GM12872 (cell line): ENCODE data around the gene MPL.

Experiments
- TF ChIP-seq, protein P1 (sequence below): IDR thresholded peaks from 3 replicates; pipeline ENCODE4 v1.5.1; 2011; ENCODE audit warnings: low read depth, mild to moderate bottlenecking, low read length, moderate library complexity; ENCODE audit not compliant: insufficient read depth

Gene MPL

DNA sequence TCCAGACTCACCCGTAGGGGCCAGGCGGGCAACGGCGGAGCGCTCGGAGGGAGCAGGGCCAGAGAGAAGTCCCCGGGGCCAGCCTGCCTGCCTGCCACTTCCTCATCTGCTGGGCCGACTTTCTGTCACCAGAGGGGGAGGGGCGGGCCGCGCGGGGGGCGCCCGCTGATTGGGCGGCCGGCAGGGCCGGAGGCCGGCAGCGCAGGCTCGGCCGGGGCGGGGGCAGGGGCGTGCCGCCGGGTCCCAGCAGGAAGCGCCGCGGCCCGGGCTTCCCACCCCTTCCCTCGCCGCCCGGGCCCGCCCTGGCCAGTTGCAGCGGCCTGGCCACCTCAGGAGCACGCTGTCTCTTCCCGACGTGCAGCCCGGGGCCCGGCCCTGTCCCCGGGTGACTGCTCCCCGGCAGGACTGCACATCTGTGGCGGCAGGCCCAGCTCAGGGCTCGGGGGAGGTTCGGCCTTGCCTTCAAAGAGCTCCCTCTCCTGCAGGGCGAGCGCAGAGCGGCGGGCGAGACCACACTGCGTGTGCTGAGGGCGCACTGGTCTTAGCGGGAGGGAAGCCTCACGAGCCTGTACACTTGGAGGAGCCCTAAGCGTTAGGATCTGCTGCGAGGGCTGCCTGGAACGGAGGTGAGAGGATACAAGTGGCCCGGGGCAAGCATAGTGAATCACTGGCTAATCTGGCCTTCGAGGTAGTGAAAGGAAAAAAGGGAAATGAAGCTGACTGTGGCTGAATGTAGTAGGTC, 30.5 kb downstream of the MPL start, which contains the start of gene ELOVL1:
Gene ELOVL1 (minus strand): TSS at position 108 of the 742 bp plus-strand sequence. CDS start 2,402 bp downstream, outside the sequence.
- TF ChIP-seq, protein P1, sequence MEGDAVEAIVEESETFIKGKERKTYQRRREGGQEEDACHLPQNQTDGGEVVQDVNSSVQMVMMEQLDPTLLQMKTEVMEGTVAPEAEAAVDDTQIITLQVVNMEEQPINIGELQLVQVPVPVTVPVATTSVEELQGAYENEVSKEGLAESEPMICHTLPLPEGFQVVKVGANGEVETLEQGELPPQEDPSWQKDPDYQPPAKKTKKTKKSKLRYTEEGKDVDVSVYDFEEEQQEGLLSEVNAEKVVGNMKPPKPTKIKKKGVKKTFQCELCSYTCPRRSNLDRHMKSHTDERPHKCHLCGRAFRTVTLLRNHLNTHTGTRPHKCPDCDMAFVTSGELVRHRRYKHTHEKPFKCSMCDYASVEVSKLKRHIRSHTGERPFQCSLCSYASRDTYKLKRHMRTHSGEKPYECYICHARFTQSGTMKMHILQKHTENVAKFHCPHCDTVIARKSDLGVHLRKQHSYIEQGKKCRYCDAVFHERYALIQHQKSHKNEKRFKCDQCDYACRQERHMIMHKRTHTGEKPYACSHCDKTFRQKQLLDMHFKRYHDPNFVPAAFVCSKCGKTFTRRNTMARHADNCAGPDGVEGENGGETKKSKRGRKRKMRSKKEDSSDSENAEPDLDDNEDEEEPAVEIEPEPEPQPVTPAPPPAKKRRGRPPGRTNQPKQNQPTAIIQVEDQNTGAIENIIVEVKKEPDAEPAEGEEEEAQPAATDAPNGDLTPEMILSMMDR: peak; percentile 28; the same call in 1 of the 3 replicates

GRCh38 chr1:43368646-43369020, 31.0 kb downstream of the MPL start:
- TF ChIP-seq, protein P1: no peak

DNA sequence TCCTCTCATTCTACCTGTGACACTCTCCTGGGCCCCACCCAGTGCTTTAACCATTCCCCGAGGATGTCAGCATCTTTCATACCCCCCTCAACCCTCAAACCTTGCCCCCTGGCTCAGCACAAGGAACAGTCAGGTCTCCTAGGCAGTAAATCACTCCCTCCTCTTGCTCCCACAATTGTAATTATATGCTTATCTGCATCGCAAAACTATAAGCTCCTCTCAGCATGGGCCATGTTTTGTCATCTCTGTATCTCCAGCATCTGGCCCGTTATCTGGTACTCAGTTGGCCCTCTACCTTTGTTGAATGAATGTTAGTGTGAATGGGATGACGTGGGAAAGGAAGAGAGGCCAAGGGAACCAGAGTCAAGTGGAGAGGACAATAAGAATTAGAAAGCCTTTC, 32.9 kb downstream of the MPL start:
- TF ChIP-seq, protein P1: no peak

GRCh38 chr1:43372172-43372571, 34.6 kb downstream of the MPL start:
- TF ChIP-seq, protein P1: no peak

DNA sequence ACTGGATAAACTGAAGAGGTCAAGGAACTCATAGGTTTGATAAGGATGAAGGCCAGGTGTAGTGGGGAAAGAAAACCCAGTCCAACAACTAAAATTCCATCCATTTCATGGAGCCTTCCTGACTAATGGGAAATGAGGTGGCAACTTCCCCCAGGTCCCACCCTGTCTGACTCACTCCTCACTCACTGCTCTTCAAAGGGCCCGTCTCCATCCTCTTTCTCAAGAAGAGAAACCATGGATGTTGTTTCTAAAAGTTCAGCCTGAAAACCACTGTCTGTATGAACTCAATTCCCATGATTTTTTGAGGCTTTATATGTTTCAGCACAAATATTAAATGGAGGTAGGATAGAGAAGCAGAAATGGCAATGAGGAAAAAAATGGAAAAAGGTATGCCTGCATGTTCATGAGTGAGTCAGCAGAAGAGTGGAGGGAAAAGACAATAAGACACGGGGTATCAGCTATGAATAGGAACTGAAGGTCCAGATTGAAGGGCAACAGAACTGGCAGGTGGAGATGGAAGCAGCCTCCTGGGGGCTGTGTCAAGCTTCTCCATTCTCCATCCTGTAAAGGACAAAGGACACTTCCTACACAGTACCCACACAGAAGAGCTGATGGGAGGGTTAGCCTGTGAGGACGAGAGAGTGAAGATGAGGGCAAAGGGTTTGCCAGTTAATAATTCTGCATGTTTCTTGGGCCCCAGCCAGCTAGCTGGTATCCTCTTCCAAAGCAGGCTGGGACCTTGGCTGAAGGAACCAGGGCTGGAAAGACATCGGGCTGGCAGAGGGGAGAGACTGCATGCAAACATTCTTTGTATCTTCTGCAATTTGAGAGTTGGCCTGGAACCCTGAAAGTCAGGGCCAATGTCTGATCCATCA, 35.7 kb downstream of the MPL start:
- TF ChIP-seq, protein P1: no peak

GRCh38 chr1:43376723-43377235, 39.2 kb downstream of the MPL start:
- TF ChIP-seq, protein P1: no peak

- TF ChIP-seq, protein P1: no peak
These were observed 40.2 kb downstream of the MPL start for GRCh38 chr1:43377831-43378230.
